Endodermal cell (in vitro differentiated cells): ENCODE data around the gene PIK3R4. TPM values are rescaled to one million over a fixed set of nuclear protein-coding genes. Genes with fewer than 3 reads are reported as not detected.

Source experiments
- DNase-seq: peaks from one replicate; pipeline ENCODE4 v3.0.0-alpha.2; 2017
- H3K27ac ChIP-seq: 2 replicates; pipeline ENCODE4 v1.5.1; 2013; ENCODE audit warnings: mild to moderate bottlenecking, low read depth, low read length, moderate library complexity
- H3K27me3 ChIP-seq: 2 replicates; pipeline ENCODE4 v1.6.1; 2013; ENCODE audit warnings: mild to moderate bottlenecking, low read length, moderate library complexity; ENCODE audit not compliant: insufficient read depth, control insufficient read depth, poor library complexity, severe bottlenecking
- H3K36me3 ChIP-seq: 2 replicates; pipeline ENCODE4 v1.7.0; 2013; ENCODE audit warnings: mild to moderate bottlenecking, low read length, moderate library complexity; ENCODE audit not compliant: control insufficient read depth, insufficient read depth
- H3K4me1 ChIP-seq: one replicate; pipeline ENCODE4 v1.7.0; 2013; ENCODE audit warnings: low read length; ENCODE audit not compliant: control insufficient read depth, insufficient read depth
- H3K4me3 ChIP-seq: 2 replicates; pipeline ENCODE4 v1.5.1; 2013; ENCODE audit warnings: mild to moderate bottlenecking, low read length, moderate library complexity
- H3K9ac ChIP-seq: 2 replicates; pipeline ENCODE4 v1.6.1; 2013; ENCODE audit warnings: mild to moderate bottlenecking, low read length, moderate library complexity; ENCODE audit not compliant: poor library complexity, severe bottlenecking; ENCODE audit errors: extremely low read depth
- H3K9me3 ChIP-seq: 2 replicates; pipeline ENCODE4 v1.6.1; 2013; ENCODE audit warnings: mild to moderate bottlenecking, low read length, moderate library complexity; ENCODE audit not compliant: control insufficient read depth
- H3K27ac Mint-ChIP-seq: 2 replicates; pipeline ENCODE4 v1.8.0; 2020; ENCODE audit warnings: mixed read lengths
- H3K27me3 Mint-ChIP-seq: 2 replicates; pipeline ENCODE4 v1.8.0; 2021; ENCODE audit warnings: mild to moderate bottlenecking, mixed read lengths; ENCODE audit not compliant: insufficient read depth
- H3K36me3 Mint-ChIP-seq: 2 replicates; pipeline ENCODE4 v1.8.0; 2020; ENCODE audit warnings: low read depth, mixed read lengths
- H3K4me1 Mint-ChIP-seq: 2 replicates; pipeline ENCODE4 v1.8.0; 2020; ENCODE audit warnings: mixed read lengths
- H3K4me3 Mint-ChIP-seq: 2 replicates; pipeline ENCODE4 v1.8.0; 2020; ENCODE audit warnings: mild to moderate bottlenecking, moderate library complexity, mixed read lengths
- H3K9me3 Mint-ChIP-seq: 2 replicates; pipeline ENCODE4 v1.8.0; 2020; ENCODE audit warnings: mild to moderate bottlenecking, mixed read lengths
- CTCF ChIP-seq: fragments of 200-600 bp; sonication (generic); conservative IDR thresholded peaks from 2 replicates; pipeline ENCODE4 v1.5.0; 2021; ENCODE audit warnings: antibody characterized with exemption, mild to moderate bottlenecking
- WGBS, 2 experiments: methylation state at CpG; one replicate each; pipeline versions ENCODE4 v1.1.5 to v1.1.7; 2013; ENCODE audit warnings: missing lambda C conversion rate in 2 of 2, mixed read lengths in 1 of 2; ENCODE audit not compliant: insufficient coverage in 1 of 2, insufficient read length in 1 of 2; 5-methylcytosine and 5-hydroxymethylcytosine counted together
- total RNA-seq, 2 donors: library from RNA; stranded (reverse); fragmentation: NEBNext Ultra II Directional in 1 of 2; extraction: Animal tissue kit (Norgen Biotek cat#: 25700) in 1 of 2; gene quantifications; 2 replicates in 1 of 2; 3 replicates in 1 of 2; pipeline ENCODE4 v1.2.1, GENCODE V29; 2021

PIK3R4 gene
- total RNA-seq, 2 donors from 2014 or later: 40.3 to 41.2 TPM

- no peaks in the 10 kb centered on the region for H3K9me3 Mint-ChIP-seq
- H3K36me3 ChIP-seq: peaks cover 9% of the 10 kb centered on the region
- H3K4me3 ChIP-seq: no peak overlapping the region
- H3K4me3 Mint-ChIP-seq: no peak overlapping the region
- H3K9ac ChIP-seq: no peak overlapping the region
- H3K9me3 ChIP-seq: no peaks in the 10 kb centered on the region
- WGBS, 2 experiments: 60 to 71% methylated on average over 1 of the region's 1 CpG
- H3K27me3 Mint-ChIP-seq: no peaks in the 10 kb centered on the region
- H3K27me3 ChIP-seq: peaks cover 15% of the 10 kb centered on the region
- H3K27ac ChIP-seq: no peak overlapping the region
- peaks cover 3% of the 10 kb centered on the region for H3K36me3 Mint-ChIP-seq
- no peak for DNase-seq
- no peak overlapping the region for H3K27ac Mint-ChIP-seq
- no peak for TF ChIP-seq CTCF
- peaks cover 10% of the 10 kb centered on the region for H3K4me1 Mint-ChIP-seq
- no peaks in the 10 kb centered on the region for H3K4me1 ChIP-seq
Observed at GRCh38 chr3:130748981-130749380, 2.4 kb upstream of the PIK3R4 start.

GRCh38 chr3:130748467-130748861, 1.8 kb upstream of the PIK3R4 start:
- peaks cover 10% of the 10 kb centered on the region for H3K36me3 ChIP-seq
- no peak for TF ChIP-seq CTCF
- no peaks in the 10 kb centered on the region for H3K27me3 Mint-ChIP-seq
- no peak for DNase-seq
- H3K4me1 Mint-ChIP-seq: peaks cover 15% of the 10 kb centered on the region
- no peak overlapping the region for H3K4me3 ChIP-seq
- no peaks in the 10 kb centered on the region for H3K9me3 Mint-ChIP-seq
- peaks cover 15% of the 10 kb centered on the region for H3K27me3 ChIP-seq
- H3K27ac Mint-ChIP-seq: peak overlapping the region; percentile 91
- H3K27ac ChIP-seq: no peak overlapping the region
- no peak overlapping the region for H3K9ac ChIP-seq
- peak overlapping the region; percentile 89 for H3K4me3 Mint-ChIP-seq
- peaks cover 8% of the 10 kb centered on the region for H3K36me3 Mint-ChIP-seq
- WGBS, 2 experiments: 97% methylated on average over 2 of the region's 3 CpGs; no CpG with 5 or more reads in 1 of the 2 experiments
- H3K4me1 ChIP-seq: no peaks in the 10 kb centered on the region
- H3K9me3 ChIP-seq: no peaks in the 10 kb centered on the region

GRCh38 chr3:130743354-130743753, 3.3 kb downstream of the PIK3R4 start:
- Histone ChIP-seq H3K36me3 (peaks cover 43% of the 10 kb centered on the region), H3K4me3 (peak overlapping the region; percentile 70), H3K4me1 (no peaks in the 10 kb centered on the region), H3K9me3 (peaks cover 10% of the 10 kb centered on the region), H3K9ac (no peak overlapping the region), H3K27ac (no peak overlapping the region), H3K27me3 (no peaks in the 10 kb centered on the region)
- Mint-ChIP-seq H3K9me3 (peaks cover 2% of the 10 kb centered on the region), H3K4me3 (no peak overlapping the region), H3K4me1 (peaks cover 23% of the 10 kb centered on the region), H3K27ac (no peak overlapping the region), H3K36me3 (peaks cover 43% of the 10 kb centered on the region), H3K27me3 (no peaks in the 10 kb centered on the region)
- DNase-seq: no peak
- 88 to 95% methylated on average over 2 of the region's 2 CpGs for WGBS, 2 experiments
- no peak for TF ChIP-seq CTCF
